ENCODE measurements around the gene OGDH.

OGDH gene

DNA sequence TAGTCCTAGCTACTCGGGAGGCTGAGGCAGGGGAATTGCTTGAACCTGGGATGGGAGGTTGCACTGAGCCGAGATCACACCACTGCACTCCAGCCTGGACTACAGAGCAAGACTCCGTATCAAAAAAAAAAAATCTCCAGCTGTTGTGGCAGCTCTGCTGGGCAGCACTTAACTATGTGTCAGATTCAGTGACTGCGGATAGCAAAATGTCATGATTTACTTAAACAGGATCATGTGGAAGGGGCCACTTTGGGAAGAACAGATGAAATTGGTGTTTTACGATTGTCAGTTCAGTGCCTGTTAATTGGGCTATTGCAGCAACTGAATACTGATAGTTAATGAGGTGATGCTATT lies 15.3 kb downstream of the OGDH start:
- no peak for FAIRE-seq

- no peak for FAIRE-seq
Measured at GRCh38 chr7:44622342-44623151, 16.1 kb downstream of the OGDH start.

- FAIRE-seq = no peak
Measured at GRCh38 chr7:44624318-44624717, 17.9 kb downstream of the OGDH start.

GRCh38 chr7:44625526-44626471 lies 19.4 kb downstream of the OGDH start:
- FAIRE-seq = no peak

GRCh38 chr7:44626620-44627019 lies 20.2 kb downstream of the OGDH start:
- no peak for FAIRE-seq

DNA sequence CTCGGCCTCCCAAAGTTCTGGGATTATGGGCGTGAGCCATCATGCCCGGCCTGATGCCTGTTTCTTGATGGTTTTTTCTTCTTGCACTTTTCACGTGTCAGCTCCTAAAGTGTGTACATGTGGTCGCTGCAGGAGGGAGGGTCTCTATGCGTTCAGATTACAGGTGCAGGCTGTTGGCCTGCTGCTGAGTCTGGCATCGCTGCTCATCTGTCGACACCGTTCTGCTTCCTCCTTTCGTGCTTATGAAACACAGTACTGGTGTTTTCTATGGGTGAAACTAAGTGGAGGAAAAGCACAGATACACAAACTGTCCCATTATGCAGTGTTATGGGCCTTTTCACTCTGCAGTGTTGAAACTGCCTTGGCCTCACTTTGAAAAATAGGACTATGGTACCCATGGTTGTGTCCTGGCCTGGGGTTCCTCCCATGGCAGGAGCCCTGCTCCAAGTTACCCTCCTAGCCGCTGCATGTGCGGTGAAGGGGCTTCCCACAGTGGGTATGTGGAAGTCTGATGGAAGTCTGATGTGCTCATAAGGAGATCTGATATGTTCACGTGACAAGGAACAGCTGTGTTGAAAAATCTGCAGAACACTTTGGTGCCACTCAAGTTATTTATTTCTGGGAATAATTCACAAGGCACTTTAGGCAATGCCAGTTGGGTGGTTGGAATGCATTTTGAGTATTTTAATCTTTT lies 23.5 kb downstream of the OGDH start:
- no peak for FAIRE-seq

- no peak for FAIRE-seq
Measured at GRCh38 chr7:44630792-44631457, 24.5 kb downstream of the OGDH start.

- FAIRE-seq = no peak
Measured at GRCh38 chr7:44631458-44632115, 25.2 kb downstream of the OGDH start.

DNA sequence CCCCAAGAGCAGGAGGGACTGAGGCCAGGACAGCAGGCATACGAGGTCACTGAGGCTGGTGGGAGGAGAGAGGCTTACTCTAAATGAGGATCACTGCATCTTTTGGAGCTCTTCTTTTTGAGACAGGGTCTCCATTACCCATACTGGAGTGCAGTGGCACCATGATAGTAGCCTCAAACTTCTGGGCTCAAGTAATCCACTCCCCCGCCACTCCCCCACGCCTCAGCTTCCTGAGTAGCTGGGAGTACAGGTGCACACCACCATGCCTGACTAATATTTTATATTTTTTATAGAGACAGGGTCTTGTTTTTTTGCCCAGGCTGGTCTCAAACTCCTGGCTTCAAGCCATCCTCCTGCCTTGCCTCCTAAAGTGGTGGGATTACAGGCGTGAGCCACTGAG lies 25.8 kb downstream of the OGDH start:
- no peak for FAIRE-seq

- no peak for FAIRE-seq
Measured at GRCh38 chr7:44633254-44634186, 27.1 kb downstream of the OGDH start.

GRCh38 chr7:44634187-44634838 lies 27.9 kb downstream of the OGDH start:
- FAIRE-seq = no peak

DNA sequence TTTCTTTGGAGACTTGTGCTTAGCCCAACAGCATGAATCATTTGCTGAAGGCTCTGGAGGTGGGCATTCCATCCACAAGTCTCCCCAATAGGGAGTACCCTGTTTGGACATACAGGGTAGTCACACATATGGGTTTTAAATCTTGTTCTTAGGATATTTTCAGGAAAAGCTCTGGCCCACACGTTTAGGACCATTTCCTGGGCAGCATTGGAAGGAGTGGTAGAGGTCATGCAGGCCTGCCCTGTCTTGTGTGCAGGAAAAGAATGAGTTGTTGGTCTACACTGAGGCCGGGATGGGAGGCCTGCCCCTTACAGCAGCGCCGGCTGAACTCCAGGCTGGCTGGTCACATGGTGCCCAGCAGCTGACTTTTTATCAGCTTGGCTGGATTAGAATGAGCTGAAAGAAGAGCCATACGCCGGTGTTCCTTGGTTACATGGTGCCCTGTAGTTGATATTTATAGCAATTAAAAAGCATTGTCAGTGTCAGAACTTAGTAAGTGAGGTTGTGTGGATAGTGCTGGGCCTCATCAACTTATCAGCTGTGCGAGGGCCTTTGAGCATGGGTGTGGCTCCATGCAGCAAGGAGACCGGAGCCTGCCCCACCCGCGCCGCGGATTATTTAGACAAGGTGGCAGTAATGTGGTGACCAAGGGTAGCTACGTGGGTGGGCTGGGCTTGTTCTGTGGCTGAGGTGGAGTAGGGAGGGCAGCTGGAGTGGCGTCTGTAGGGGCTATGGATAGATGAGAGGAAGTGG lies 28.6 kb downstream of the OGDH start:
- no peak for FAIRE-seq

GRCh38 chr7:44636041-44636584 lies 29.7 kb downstream of the OGDH start:
- no peak for FAIRE-seq

DNA sequence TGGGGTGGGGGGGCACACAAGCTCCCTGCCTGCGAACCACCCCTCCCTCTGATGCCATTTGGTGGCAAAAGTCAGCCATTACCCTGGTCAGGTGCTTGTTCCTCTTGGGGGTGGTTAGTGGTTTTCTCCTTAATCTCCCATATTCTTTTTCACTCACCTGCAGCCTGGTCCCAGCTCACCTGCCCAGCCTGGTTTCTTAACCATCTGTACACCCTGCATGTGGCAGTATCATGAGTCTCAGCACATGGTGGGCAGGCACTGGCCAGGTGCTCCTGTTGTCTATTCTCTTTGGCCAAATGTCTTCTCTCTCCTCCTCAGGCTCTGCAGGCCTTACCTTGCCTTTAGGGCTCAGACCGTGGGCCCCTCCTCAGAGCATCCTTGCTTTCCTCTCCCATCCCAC lies 30.5 kb downstream of the OGDH start:
- FAIRE-seq = no peak

- FAIRE-seq = no peak
Measured at GRCh38 chr7:44637788-44638594, 31.6 kb downstream of the OGDH start.

DNA sequence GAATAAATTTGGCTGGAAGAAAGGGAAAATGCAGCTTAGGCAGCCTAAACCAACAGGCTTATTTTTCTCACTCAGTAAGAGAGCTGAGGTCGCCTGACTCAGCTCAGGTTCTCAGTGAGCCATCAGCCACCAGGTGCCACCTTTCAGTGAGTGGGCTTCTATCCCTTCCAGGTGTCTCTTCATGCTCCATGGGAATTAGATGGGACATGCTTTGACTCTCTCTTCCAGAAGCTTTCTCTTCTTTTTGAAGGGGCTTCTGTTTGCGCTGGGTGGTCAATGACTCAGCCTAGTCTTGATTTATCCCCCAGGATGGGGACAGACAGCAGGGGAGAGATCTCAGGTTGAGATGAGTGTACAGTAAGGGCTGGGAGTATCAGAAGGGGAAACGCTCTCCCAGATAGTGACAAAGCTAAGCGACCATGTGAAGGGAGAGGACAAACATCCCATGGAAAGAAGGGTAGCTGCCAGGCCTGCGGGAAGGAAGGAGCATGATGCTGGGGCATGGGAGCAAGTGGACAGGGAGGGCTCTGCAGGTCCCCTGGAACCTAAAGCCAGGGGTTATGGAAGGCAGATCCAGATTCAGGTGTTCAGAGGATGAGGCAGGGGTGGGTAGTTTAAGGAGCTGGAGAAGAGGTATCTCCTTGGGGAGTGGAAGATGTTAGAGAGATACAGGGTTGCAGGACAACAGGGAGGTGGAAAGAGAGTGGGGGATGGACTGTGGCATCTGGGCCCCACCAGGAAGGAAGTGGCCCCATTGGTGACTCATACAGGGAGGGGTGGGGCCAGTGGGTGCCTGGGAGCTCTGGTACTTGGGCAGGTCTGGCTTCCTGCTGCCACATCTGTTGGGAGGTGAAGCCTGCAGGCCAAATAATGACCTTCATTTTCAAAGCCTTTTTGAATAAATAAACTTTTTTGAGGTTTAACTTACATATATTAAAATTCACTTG lies 32.5 kb downstream of the OGDH start:
- no peak for FAIRE-seq

DNA sequence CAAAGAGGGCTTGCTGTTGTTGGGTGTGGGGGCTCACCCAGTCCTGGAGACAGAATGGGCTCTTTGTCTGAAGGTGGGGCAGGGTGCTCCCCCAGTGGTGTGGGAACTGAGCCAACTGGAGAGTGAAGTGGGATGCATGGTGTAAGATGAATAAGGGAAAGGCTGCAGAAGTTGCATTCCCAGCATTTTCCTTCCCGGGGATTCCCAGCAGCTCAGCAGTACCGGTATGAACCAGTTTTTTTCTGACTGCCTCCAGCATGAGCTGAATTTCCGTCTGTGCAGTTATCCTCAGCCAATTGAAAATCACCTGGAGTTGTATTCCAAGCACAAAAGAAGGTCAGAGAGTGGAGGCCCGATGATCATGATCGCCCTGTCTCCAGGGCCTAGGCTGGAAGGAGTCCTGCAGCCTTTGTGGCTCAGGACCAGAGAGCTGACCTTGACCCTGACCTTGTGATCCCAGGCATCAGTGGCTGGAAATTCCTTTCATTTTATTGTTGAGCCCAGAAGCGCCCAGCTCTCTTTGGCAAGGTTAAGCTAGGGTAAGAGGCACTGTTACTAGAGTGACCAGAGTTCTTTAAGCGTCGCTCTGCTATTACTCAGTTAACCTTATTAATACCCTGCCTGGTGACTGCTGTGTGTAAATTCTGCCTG lies 33.4 kb downstream of the OGDH start:
- FAIRE-seq = no peak
